Mucosa of gallbladder (tissue), 1 donor: ENCODE measurements around the gene CCL23. TPM values are rescaled to one million over a fixed set of nuclear protein-coding genes. Genes with fewer than 3 reads are reported as not detected.
"Not testable (repeated sequence)": the region's sequence is repeated elsewhere in the genome, so short reads cannot be mapped to it uniquely, and the experiment has no call there.

ENCODE experiments used
- DNase-seq: peaks from one replicate; pipeline ENCODE4 v3.0.0-alpha.2; 2020; ENCODE audit warnings: low spot score
- total RNA-seq: library from RNA; stranded (reverse); gene quantifications from one replicate; pipeline ENCODE4 v1.2.1, GENCODE V29; 2021
- donor health status: DM: no; HTN: no; CAD: no.

Gene CCL23
- 2.2 TPM for total RNA-seq

- DNase-seq: no peak
Observed at GRCh38 chr17:36017799-36018198, at the start of gene CCL23. Gene CCL23 (minus strand): TSS chr17:36017972. CDS start chr17:36017897, 75 bp downstream.

- DNase-seq: no peak
Observed at GRCh38 chr17:36066365-36066985, 48.7 kb upstream of the CCL23 start.

GRCh38 chr17:36063786-36064541 is 46.2 kb upstream of the CCL23 start, which contains the start of gene CCL18:
Gene CCL18 (plus strand): TSS chr17:36064272. CDS start chr17:36064343, 71 bp downstream.
- DNase-seq: no peak

- no peak for DNase-seq
Observed at GRCh38 chr17:36060816-36061215, 43.0 kb upstream of the CCL23 start.

GRCh38 chr17:36059406-36059805 is 41.6 kb upstream of the CCL23 start:
- no peak for DNase-seq

- no peak for DNase-seq
Observed at GRCh38 chr17:36057911-36058310, 40.1 kb upstream of the CCL23 start.

GRCh38 chr17:36055921-36056520 is 38.2 kb upstream of the CCL23 start:
- no peak for DNase-seq

- DNase-seq: no peak
Observed at GRCh38 chr17:36055171-36055570, 37.4 kb upstream of the CCL23 start.

GRCh38 chr17:36049643-36050042 is 31.9 kb upstream of the CCL23 start:
- no peak for DNase-seq

GRCh38 chr17:36048066-36048465 is 30.3 kb upstream of the CCL23 start:
- DNase-seq: no peak

- no peak for DNase-seq
Observed at GRCh38 chr17:36036235-36036634, 18.5 kb upstream of the CCL23 start.

- no peak for DNase-seq
Observed at GRCh38 chr17:36034127-36034526, 16.4 kb upstream of the CCL23 start.

GRCh38 chr17:36030956-36031355 is 13.2 kb upstream of the CCL23 start:
- no peak for DNase-seq

GRCh38 chr17:36027761-36028160 is 10.0 kb upstream of the CCL23 start:
- DNase-seq: no peak

- no peak for DNase-seq
Observed at GRCh38 chr17:36024106-36024869, 6.5 kb upstream of the CCL23 start.

GRCh38 chr17:36019423-36019822 is 1.7 kb upstream of the CCL23 start:
- no peak for DNase-seq

GRCh38 chr17:36016555-36016954 is 1.2 kb downstream of the CCL23 start:
- no peak for DNase-seq

- DNase-seq: not testable (repeated sequence)
Observed at GRCh38 chr17:36015895-36016294, 1.9 kb downstream of the CCL23 start.

- DNase-seq: no peak
Observed at GRCh38 chr17:36014946-36015345, 2.8 kb downstream of the CCL23 start.

GRCh38 chr17:36011201-36011600 is 6.6 kb downstream of the CCL23 start:
- no peak for DNase-seq

GRCh38 chr17:36008998-36009665 is 8.6 kb downstream of the CCL23 start:
- DNase-seq: no peak
